Measurements from ENCODE around the gene GBP6. TPM values are rescaled to one million over a fixed set of nuclear protein-coding genes. Genes with fewer than 3 reads are reported as not detected.
"Not testable (repeated sequence)": the region's sequence is repeated elsewhere in the genome, so short reads cannot be mapped to it uniquely, and the experiment has no call there.

GBP6 gene
- total RNA-seq = under 1 TPM in 1 of 2 experiments, not detected in 1; 0.07 TPM

- H3K4me1 Mint-ChIP-seq (ENCODE audit: low read depth) = peaks cover 14% of the 10 kb centered on the region
- no peak for DNase-seq
- no peaks in the 10 kb centered on the region for H3K9me3 Mint-ChIP-seq
- H3K27ac Mint-ChIP-seq = no peak within 1 kb of the TSS
- intact Hi-C loops (cut with micrococcal nuclease) = loop anchor here (1.0 kb wide), 2 partner anchors 18 to 87 kb away; no protein-coding TSS in a partner anchor
- H3K27me3 Mint-ChIP-seq (ENCODE audit: low read depth) = no peaks in the 10 kb centered on the region
- CTCF ChIA-PET = interaction anchor here (0.6 to 3.0 kb wide), 7 partner anchors 87 to 390 kb away, joined by 3 to 9 read pairs (median 5); no protein-coding TSS in a partner anchor
- no peaks in the 10 kb centered on the region for H3K36me3 Mint-ChIP-seq (ENCODE audit: low read depth)
- no peak within 1 kb of the TSS for H3K4me3 Mint-ChIP-seq
Observed at GRCh38 chr1:89363638-89364536, at the start of gene GBP6. Gene GBP6 (plus strand): TSS chr1:89364059. CDS start chr1:89368552, 4,493 bp downstream.

DNA sequence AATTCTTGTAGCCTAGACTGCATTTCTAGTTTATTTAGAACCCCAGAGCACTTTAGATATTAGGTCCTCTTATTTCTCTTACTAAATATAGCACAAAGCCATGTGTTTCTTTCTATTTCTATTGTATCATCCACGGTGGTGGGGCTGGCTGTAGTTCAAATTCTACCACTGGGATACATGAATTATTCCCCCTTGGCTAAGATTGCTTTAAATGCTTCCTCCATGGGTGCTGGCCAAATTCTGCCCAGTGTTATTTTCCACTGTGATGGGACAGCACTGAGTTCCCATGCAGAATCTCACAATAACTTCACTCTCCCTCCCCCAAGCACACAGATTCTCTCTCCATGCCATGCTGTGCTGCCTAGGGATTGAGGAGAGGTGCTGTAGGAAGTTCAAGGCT lies 41.5 kb upstream of the GBP6 start:
- no peaks in the 10 kb centered on the region for H3K27me3 Mint-ChIP-seq (ENCODE audit: low read depth)
- H3K4me3 Mint-ChIP-seq = no peak overlapping the region
- DNase-seq = no peak
- H3K4me1 Mint-ChIP-seq (ENCODE audit: low read depth) = peaks cover 5% of the 10 kb centered on the region
- CTCF ChIA-PET = interaction anchor here (0.9 kb wide), 1 partner anchor 9 kb away, joined by 3 read pairs; no protein-coding TSS in a partner anchor
- H3K36me3 Mint-ChIP-seq (ENCODE audit: low read depth) = peaks cover 3% of the 10 kb centered on the region
- intact Hi-C loops (cut with micrococcal nuclease) = no loop called here
- peaks cover 24% of the 10 kb centered on the region for H3K9me3 Mint-ChIP-seq
- no peak overlapping the region for H3K27ac Mint-ChIP-seq

- H3K9me3 Mint-ChIP-seq = peaks cover 3% of the 10 kb centered on the region
- peaks cover 3% of the 10 kb centered on the region for H3K36me3 Mint-ChIP-seq (ENCODE audit: low read depth)
- H3K4me1 Mint-ChIP-seq (ENCODE audit: low read depth) = no peaks in the 10 kb centered on the region
- H3K4me3 Mint-ChIP-seq = no peak overlapping the region
- intact Hi-C loops (cut with micrococcal nuclease) = no loop called here
- no peak overlapping the region for H3K27ac Mint-ChIP-seq
- CTCF ChIA-PET = no interaction called here
- no peak for DNase-seq
- H3K27me3 Mint-ChIP-seq (ENCODE audit: low read depth) = no peaks in the 10 kb centered on the region
Observed at GRCh38 chr1:89331890-89332289, 32.0 kb upstream of the GBP6 start.

DNA sequence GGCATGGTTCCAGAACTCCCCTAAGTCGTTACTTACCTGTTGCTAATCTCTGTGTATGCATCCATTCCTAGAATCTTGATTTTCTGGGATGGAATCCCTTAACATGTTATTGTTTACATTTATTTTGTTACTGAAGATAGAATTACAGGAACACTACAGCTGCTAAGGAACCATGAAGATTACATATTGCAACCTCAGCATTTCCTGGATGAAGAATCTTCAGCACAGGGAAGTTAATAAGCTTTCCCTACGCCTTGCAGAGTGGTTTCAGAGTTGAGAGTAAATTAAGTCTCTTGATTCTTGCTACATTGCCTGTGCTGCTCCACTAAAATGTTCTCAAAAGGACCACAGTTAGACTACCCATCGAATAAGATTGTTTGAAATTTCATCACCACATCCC lies 31.4 kb upstream of the GBP6 start:
- no peak overlapping the region for H3K4me3 Mint-ChIP-seq
- intact Hi-C loops (cut with micrococcal nuclease) = no loop called here
- peaks cover 3% of the 10 kb centered on the region for H3K9me3 Mint-ChIP-seq
- H3K27ac Mint-ChIP-seq = no peak overlapping the region
- no peaks in the 10 kb centered on the region for H3K27me3 Mint-ChIP-seq (ENCODE audit: low read depth)
- CTCF ChIA-PET = interaction anchor here (1.0 kb wide), 1 partner anchor 26 kb away, joined by 3 read pairs; no protein-coding TSS in a partner anchor
- H3K36me3 Mint-ChIP-seq (ENCODE audit: low read depth) = peaks cover 3% of the 10 kb centered on the region
- no peaks in the 10 kb centered on the region for H3K4me1 Mint-ChIP-seq (ENCODE audit: low read depth)
- DNase-seq = no peak

- intact Hi-C loops (cut with micrococcal nuclease) = no loop called here
Observed at GRCh38 chr1:89335486-89335885, 28.4 kb upstream of the GBP6 start.

DNA sequence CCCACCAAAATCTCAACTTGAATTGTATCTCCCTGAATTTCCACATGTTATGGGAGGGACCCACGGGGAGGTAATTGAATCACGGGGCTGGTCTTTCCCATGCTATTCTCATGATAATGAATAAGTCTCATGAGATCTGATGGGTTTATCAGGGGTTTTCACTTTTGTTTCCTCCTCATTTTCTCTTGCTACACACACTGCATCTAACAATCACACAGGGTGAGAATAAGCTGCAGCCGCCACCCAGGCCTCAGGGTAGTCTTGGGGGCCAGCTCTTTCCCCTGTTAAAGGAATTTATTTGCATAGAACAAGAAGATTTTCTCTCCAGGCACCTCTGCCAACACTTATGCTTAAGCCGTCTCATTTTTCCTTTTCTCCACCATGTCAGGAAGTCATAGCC lies 26.0 kb upstream of the GBP6 start:
- Mint-ChIP-seq H3K4me3 (no peak overlapping the region), H3K36me3 (ENCODE audit: low read depth) (peaks cover 3% of the 10 kb centered on the region), H3K9me3 (no peaks in the 10 kb centered on the region), H3K27me3 (ENCODE audit: low read depth) (no peaks in the 10 kb centered on the region), H3K27ac (no peak overlapping the region), H3K4me1 (ENCODE audit: low read depth) (no peaks in the 10 kb centered on the region)
- intact Hi-C loops (cut with micrococcal nuclease) = no loop called here
- no peak for DNase-seq
- CTCF ChIA-PET = no interaction called here

More at GRCh38 chr1:89335486-89335885, 28.4 kb upstream of the GBP6 start:
- H3K27me3 Mint-ChIP-seq (ENCODE audit: low read depth) = no peaks in the 10 kb centered on the region
- CTCF ChIA-PET = no interaction called here
- H3K4me3 Mint-ChIP-seq = no peak overlapping the region
- no peaks in the 10 kb centered on the region for H3K4me1 Mint-ChIP-seq (ENCODE audit: low read depth)
- no peak for DNase-seq
- H3K9me3 Mint-ChIP-seq = no peaks in the 10 kb centered on the region
- peaks cover 3% of the 10 kb centered on the region for H3K36me3 Mint-ChIP-seq (ENCODE audit: low read depth)
- no peak overlapping the region for H3K27ac Mint-ChIP-seq

- Mint-ChIP-seq H3K4me3 (no peak overlapping the region), H3K4me1 (ENCODE audit: low read depth) (no peaks in the 10 kb centered on the region), H3K9me3 (no peaks in the 10 kb centered on the region), H3K36me3 (ENCODE audit: low read depth) (peaks cover 3% of the 10 kb centered on the region), H3K27ac (no peak overlapping the region), H3K27me3 (ENCODE audit: low read depth) (no peaks in the 10 kb centered on the region)
- intact Hi-C loops (cut with micrococcal nuclease) = no loop called here
- CTCF ChIA-PET = no interaction called here
- no peak for DNase-seq
Observed at GRCh38 chr1:89339039-89339438, 24.8 kb upstream of the GBP6 start.

GRCh38 chr1:89345479-89345878 lies 18.4 kb upstream of the GBP6 start:
- H3K4me3 Mint-ChIP-seq; H3K27ac Mint-ChIP-seq; H3K4me1 Mint-ChIP-seq (ENCODE audit: low read depth); H3K27me3 Mint-ChIP-seq (ENCODE audit: low read depth); intact Hi-C loops (cut with micrococcal nuclease); H3K36me3 Mint-ChIP-seq (ENCODE audit: low read depth); DNase-seq; CTCF ChIA-PET; H3K9me3 Mint-ChIP-seq: not testable (repeated sequence)

GRCh38 chr1:89347296-89347695 lies 16.6 kb upstream of the GBP6 start:
- intact Hi-C loops (cut with micrococcal nuclease) = no loop called here
- H3K27ac Mint-ChIP-seq = no peak overlapping the region
- H3K36me3 Mint-ChIP-seq (ENCODE audit: low read depth) = no peaks in the 10 kb centered on the region
- CTCF ChIA-PET = interaction anchor here (1.0 kb wide), 1 partner anchor 363 kb away, joined by 3 read pairs; no protein-coding TSS in a partner anchor
- DNase-seq = no peak
- H3K27me3 Mint-ChIP-seq (ENCODE audit: low read depth) = no peaks in the 10 kb centered on the region
- H3K4me3 Mint-ChIP-seq = no peak overlapping the region
- no peaks in the 10 kb centered on the region for H3K9me3 Mint-ChIP-seq
- peaks cover 10% of the 10 kb centered on the region for H3K4me1 Mint-ChIP-seq (ENCODE audit: low read depth)

DNA sequence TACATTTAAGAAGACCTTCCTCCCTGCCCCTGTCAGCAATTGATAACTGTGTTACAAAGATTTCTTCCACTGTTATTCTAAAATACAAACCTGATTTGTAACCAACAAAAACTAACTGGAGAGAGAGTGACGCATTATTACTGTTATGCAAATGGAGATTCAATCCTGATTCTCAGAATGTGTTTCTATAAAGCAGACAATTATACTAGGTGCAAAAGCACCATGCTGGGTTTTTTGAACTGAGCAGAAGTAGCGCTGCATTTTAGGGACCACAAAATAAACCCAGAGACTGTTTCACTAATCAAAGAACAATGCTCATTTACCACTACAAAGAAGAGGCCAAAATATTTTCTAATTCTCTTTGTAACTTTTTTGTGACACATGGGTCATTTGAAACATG lies 13.6 kb upstream of the GBP6 start:
- Mint-ChIP-seq H3K9me3 (no peaks in the 10 kb centered on the region), H3K27me3 (ENCODE audit: low read depth) (no peaks in the 10 kb centered on the region), H3K4me3 (no peak overlapping the region), H3K36me3 (ENCODE audit: low read depth) (no peaks in the 10 kb centered on the region), H3K27ac (no peak overlapping the region), H3K4me1 (ENCODE audit: low read depth) (peaks cover 10% of the 10 kb centered on the region)
- CTCF ChIA-PET = interaction anchor here (1.0 kb wide), 1 partner anchor 352 kb away, joined by 3 read pairs; no protein-coding TSS in a partner anchor
- intact Hi-C loops (cut with micrococcal nuclease) = no loop called here
- no peak for DNase-seq

GRCh38 chr1:89351597-89352311 lies 12.1 kb upstream of the GBP6 start:
- Mint-ChIP-seq H3K27me3 (ENCODE audit: low read depth) (no peaks in the 10 kb centered on the region), H3K4me1 (ENCODE audit: low read depth) (peaks cover 14% of the 10 kb centered on the region), H3K4me3 (no peak overlapping the region), H3K9me3 (no peaks in the 10 kb centered on the region), H3K27ac (no peak overlapping the region), H3K36me3 (ENCODE audit: low read depth) (no peaks in the 10 kb centered on the region)
- intact Hi-C loops (cut with micrococcal nuclease) = no loop called here
- CTCF ChIA-PET = no interaction called here
- no peak for DNase-seq

- no peak for DNase-seq
- CTCF ChIA-PET = no interaction called here
- Mint-ChIP-seq H3K4me1 (ENCODE audit: low read depth) (peaks cover 21% of the 10 kb centered on the region), H3K27me3 (ENCODE audit: low read depth) (no peaks in the 10 kb centered on the region), H3K36me3 (ENCODE audit: low read depth) (no peaks in the 10 kb centered on the region), H3K27ac (no peak overlapping the region), H3K9me3 (no peaks in the 10 kb centered on the region), H3K4me3 (no peak overlapping the region)
- intact Hi-C loops (cut with micrococcal nuclease) = no loop called here
Observed at GRCh38 chr1:89352421-89352820, 11.4 kb upstream of the GBP6 start.
